HEK293 (cell line): ENCODE data around the gene BZW2.

Experiments
- CTCF ChIA-PET: fragments of 350-600 bp; formaldehyde crosslinking; extraction: SDS; loops from one replicate; lab custom pipeline; 2021; ENCODE audit warnings: antibody characterized with exemption; lab: Yijun Ruan, JAX
- POLR2A ChIA-PET: fragments of 300-600 bp; formaldehyde crosslinking; extraction: SDS; loops from one replicate; lab custom pipeline; 2020; ENCODE audit warnings: antibody characterized with exemption, inconsistent platforms; lab: Yijun Ruan, JAX
- H3K27ac ChIP-seq: fragments of 200-500 bp; sonication (Bioruptor generic); 2 replicates; pipeline ENCODE4 v1.5.1; 2014; ENCODE audit warnings: low read depth, low read length, control low read depth, inconsistent platforms; ENCODE audit errors: extremely low read depth
- H3K36me3 ChIP-seq, 2 experiments: fragments of 200-500 bp in 1 of 2; sonication (Bioruptor generic) in 1 of 2; 1 replicate in 1 of 2; 2 replicates in 1 of 2; pipeline ENCODE4 v1.5.1; 2014 to 2017; ENCODE audit warnings: inconsistent platforms in 2 of 2, low read length in 2 of 2; ENCODE audit not compliant: control insufficient read depth in 2 of 2, insufficient read depth in 1 of 2
- H3K4me1 ChIP-seq: fragments of 200-500 bp; sonication (Bioruptor generic); 2 replicates; pipeline ENCODE4 v1.5.1; 2014; ENCODE audit warnings: mild to moderate bottlenecking, low read length, inconsistent platforms; ENCODE audit not compliant: control insufficient read depth, insufficient read depth
- H3K4me3 ChIP-seq: 2 replicates; pipeline ENCODE4 v1.5.1; 2011; ENCODE audit warnings: low read depth, mild to moderate bottlenecking, control low read depth, low read length, moderate library complexity
- H3K9me3 ChIP-seq: fragments of 200-500 bp; sonication (Bioruptor generic); 2 replicates; pipeline ENCODE4 v1.5.1; 2014; ENCODE audit warnings: low read depth, low read length, inconsistent platforms; ENCODE audit not compliant: control insufficient read depth, insufficient read depth
- EGR2 ChIP-seq: fragments of 450-650 bp; formaldehyde crosslinking; IDR thresholded peaks from 2 replicates; pipeline ENCODE4 v1.5.1; 2016; ENCODE audit warnings: low read depth, missing biosample characterization, missing genetic modification characterization
- GFI1B ChIP-seq: fragments of 450-650 bp; formaldehyde crosslinking; IDR thresholded peaks from 2 replicates; pipeline ENCODE4 v1.5.1; 2016; ENCODE audit warnings: missing biosample characterization, missing genetic modification characterization
- KLF7 ChIP-seq: fragments of 450-650 bp; formaldehyde crosslinking; IDR thresholded peaks from 2 replicates; pipeline ENCODE4 v1.5.1; 2016; ENCODE audit warnings: missing biosample characterization, missing genetic modification characterization, borderline replicate concordance
- MZF1 ChIP-seq: fragments of 450-650 bp; formaldehyde crosslinking; IDR thresholded peaks from 2 replicates; pipeline ENCODE4 v1.5.1; 2017; ENCODE audit warnings: missing biosample characterization, missing genetic modification characterization, borderline replicate concordance
- ZBTB11 ChIP-seq: fragments of 450-650 bp; formaldehyde crosslinking; conservative IDR thresholded peaks from 2 replicates; pipeline ENCODE4 v1.5.1; 2016; ENCODE audit warnings: low read depth, missing biosample characterization, missing genetic modification characterization
- ZBTB49 ChIP-seq: fragments of 450-650 bp; formaldehyde crosslinking; IDR thresholded peaks from 2 replicates; pipeline ENCODE4 v1.5.1; 2016; ENCODE audit warnings: missing biosample characterization, missing genetic modification characterization, low read depth
- ZBTB8A ChIP-seq: fragments of 450-650 bp; formaldehyde crosslinking; IDR thresholded peaks from 2 replicates; pipeline ENCODE4 v1.5.1; 2016; ENCODE audit warnings: missing biosample characterization, missing genetic modification characterization
- ZNF10 ChIP-seq: fragments of 450-650 bp; formaldehyde crosslinking; IDR thresholded peaks from 2 replicates; pipeline ENCODE4 v1.5.1; 2017; ENCODE audit warnings: missing biosample characterization, missing genetic modification characterization
- ZNF112 ChIP-seq: fragments of 450-650 bp; formaldehyde crosslinking; IDR thresholded peaks from 2 replicates; pipeline ENCODE4 v1.5.0; 2017; ENCODE audit warnings: missing biosample characterization, missing genetic modification characterization
- ZNF211 ChIP-seq: fragments of 450-650 bp; formaldehyde crosslinking; IDR thresholded peaks from 2 replicates; pipeline ENCODE4 v1.5.1; 2016; ENCODE audit warnings: low read depth, missing biosample characterization, missing genetic modification characterization
- ZNF280D ChIP-seq: fragments of 450-650 bp; formaldehyde crosslinking; IDR thresholded peaks from 2 replicates; pipeline ENCODE4 v1.5.1; 2016; ENCODE audit warnings: missing biosample characterization, missing genetic modification characterization
- ZNF501 ChIP-seq: fragments of 450-650 bp; formaldehyde crosslinking; IDR thresholded peaks from 2 replicates; pipeline ENCODE4 v1.5.1; 2016; ENCODE audit warnings: missing biosample characterization, missing genetic modification characterization
- ZNF544 ChIP-seq: fragments of 450-650 bp; formaldehyde crosslinking; IDR thresholded peaks from 2 replicates; pipeline ENCODE4 v1.5.0; 2017; ENCODE audit warnings: missing biosample characterization, missing genetic modification characterization
- ZNF549 ChIP-seq: fragments of 450-650 bp; IDR thresholded peaks from 2 replicates; pipeline ENCODE4 v1.5.1; 2018; ENCODE audit warnings: missing biosample characterization, missing genetic modification characterization, mild to moderate bottlenecking, inconsistent platforms, moderate library complexity
- ZNF629 ChIP-seq: fragments of 450-650 bp; formaldehyde crosslinking; IDR thresholded peaks from 2 replicates; pipeline ENCODE4 v1.5.1; 2017; ENCODE audit warnings: missing biosample characterization, missing genetic modification characterization
- ZNF639 ChIP-seq: fragments of 450-650 bp; formaldehyde crosslinking; IDR thresholded peaks from 2 replicates; pipeline ENCODE4 v1.5.1; 2016; ENCODE audit warnings: missing biosample characterization, missing genetic modification characterization
- ZNF654 ChIP-seq: fragments of 450-650 bp; formaldehyde crosslinking; IDR thresholded peaks from 2 replicates; pipeline ENCODE4 v1.5.1; 2016; ENCODE audit warnings: low read depth, missing biosample characterization, missing genetic modification characterization
- ZNF747 ChIP-seq: fragments of 450-650 bp; formaldehyde crosslinking; IDR thresholded peaks from 2 replicates; pipeline ENCODE4 v1.5.1; 2016; ENCODE audit warnings: missing biosample characterization, missing genetic modification characterization
- TF ChIP-seq, protein P1 (sequence below): fragments of 450-650 bp; formaldehyde crosslinking; IDR thresholded peaks from 2 replicates; pipeline ENCODE4 v1.5.1; 2016; ENCODE audit warnings: missing biosample characterization, missing genetic modification characterization
- TF ChIP-seq, protein P2 (sequence below): fragments of 450-650 bp; formaldehyde crosslinking; IDR thresholded peaks from 2 replicates; pipeline ENCODE4 v1.5.1; 2016; ENCODE audit warnings: missing biosample characterization, missing genetic modification characterization, low read depth

BZW2 gene

GRCh38 chr7:16753932-16754855 lies 108.2 kb downstream of the BZW2 start (continued):
- TF ChIP-seq ZBTB49 (tag by site-specific recombination) = no peak
- TF ChIP-seq ZNF629 (tag by site-specific recombination) = no peak
- TF ChIP-seq ZNF501 = no peak; the same call in 1 of the 2 replicates
- TF ChIP-seq GFI1B (tag by site-specific recombination) = no peak
- TF ChIP-seq, all 188 proteins: peak for 15

DNA sequence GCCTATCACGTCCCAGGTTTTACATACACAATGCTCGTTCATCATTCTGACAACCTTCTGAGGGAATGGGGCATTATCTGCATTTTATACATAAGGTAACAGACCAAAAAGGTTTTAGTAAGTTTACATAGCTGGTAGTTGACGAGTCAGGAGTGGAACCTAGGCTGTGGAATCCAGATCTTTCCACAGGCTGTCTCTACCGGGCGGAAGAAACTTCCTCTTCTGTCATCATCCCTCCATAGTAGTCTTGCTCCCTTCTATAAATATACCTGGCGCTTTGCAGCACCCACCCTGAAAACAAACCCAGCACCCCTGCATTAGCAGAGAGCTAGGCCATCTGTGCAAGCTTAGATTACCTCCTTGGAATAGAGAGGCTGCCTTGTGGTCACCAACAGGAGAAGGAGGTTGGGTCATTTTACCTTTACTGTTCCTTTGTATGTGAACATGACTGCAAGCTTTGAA lies 108.9 kb downstream of the BZW2 start:
- Histone ChIP-seq H3K27ac (no peak overlapping the region), H3K36me3 (no peaks in the 10 kb centered on the region), H3K9me3 (no peaks in the 10 kb centered on the region), H3K4me1 (peaks cover 6% of the 10 kb centered on the region; the same call in 1 of the 2 replicates), H3K4me3 (peak overlapping the region; percentile 93)
- CTCF ChIA-PET = interaction anchor here (0.6 to 1.8 kb wide), 2 partner anchors 15 to 645 kb away, joined by 5 to 7 read pairs; no protein-coding TSS in a partner anchor
- POLR2A ChIA-PET = interaction anchor here (0.7 to 2.1 kb wide), 2 partner anchors 16 to 46 kb away, joined by 6 to 9 read pairs; no protein-coding TSS in a partner anchor
- no peak for TF ChIP-seq ZNF280D (tag by site-specific recombination)
- TF ChIP-seq, protein P1, sequence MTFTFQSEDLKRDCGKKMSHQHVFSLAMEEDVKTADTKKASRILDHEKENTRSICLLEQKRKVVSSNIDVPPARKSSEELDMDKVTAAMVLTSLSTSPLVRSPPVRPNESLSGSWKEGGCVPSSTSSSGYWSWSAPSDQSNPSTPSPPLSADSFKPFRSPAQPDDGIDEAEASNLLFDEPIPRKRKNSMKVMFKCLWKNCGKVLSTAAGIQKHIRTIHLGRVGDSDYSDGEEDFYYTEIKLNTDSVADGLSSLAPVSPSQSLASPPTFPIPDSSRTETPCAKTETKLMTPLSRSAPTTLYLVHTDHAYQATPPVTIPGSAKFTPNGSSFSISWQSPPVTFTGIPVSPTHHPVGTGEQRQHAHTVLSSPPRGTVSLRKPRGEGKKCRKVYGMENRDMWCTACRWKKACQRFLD (tag by site-specific recombination) = no peak
- no peak for TF ChIP-seq ZNF747 (tag by site-specific recombination)
- TF ChIP-seq ZNF549 = no peak
- no peak for TF ChIP-seq EGR2
- TF ChIP-seq ZNF10 (tag by site-specific recombination) = no peak
- no peak for TF ChIP-seq ZNF654 (tag by site-specific recombination)
- no peak for TF ChIP-seq ZNF544 (tag by site-specific recombination)
- TF ChIP-seq KLF7 = no peak
- no peak for TF ChIP-seq ZNF629 (tag by site-specific recombination)
- no peak for TF ChIP-seq ZNF501
- TF ChIP-seq, protein P2, sequence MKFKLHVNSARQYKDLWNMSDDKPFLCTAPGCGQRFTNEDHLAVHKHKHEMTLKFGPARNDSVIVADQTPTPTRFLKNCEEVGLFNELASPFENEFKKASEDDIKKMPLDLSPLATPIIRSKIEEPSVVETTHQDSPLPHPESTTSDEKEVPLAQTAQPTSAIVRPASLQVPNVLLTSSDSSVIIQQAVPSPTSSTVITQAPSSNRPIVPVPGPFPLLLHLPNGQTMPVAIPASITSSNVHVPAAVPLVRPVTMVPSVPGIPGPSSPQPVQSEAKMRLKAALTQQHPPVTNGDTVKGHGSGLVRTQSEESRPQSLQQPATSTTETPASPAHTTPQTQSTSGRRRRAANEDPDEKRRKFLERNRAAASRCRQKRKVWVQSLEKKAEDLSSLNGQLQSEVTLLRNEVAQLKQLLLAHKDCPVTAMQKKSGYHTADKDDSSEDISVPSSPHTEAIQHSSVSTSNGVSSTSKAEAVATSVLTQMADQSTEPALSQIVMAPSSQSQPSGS (tag by site-specific recombination) = no peak
- TF ChIP-seq ZBTB11 (tag by site-specific recombination) = no peak
- no peak for TF ChIP-seq ZNF211
- no peak for TF ChIP-seq ZNF112
- TF ChIP-seq ZNF639 (tag by site-specific recombination) = no peak
- no peak for TF ChIP-seq MZF1 (tag by site-specific recombination)
- TF ChIP-seq ZBTB8A (tag by site-specific recombination) = no peak
